Activated B cell treated with CpG ODN at 0.5 μM for 24 hours (primary cell): ENCODE data around the gene CCDC81. TPM values are rescaled to one million over a fixed set of nuclear protein-coding genes. Genes with fewer than 3 reads are reported as not detected.

ENCODE experiments used
- ATAC-seq: fragments of 200-7000 bp; cut with Tn5 transposase; one replicate; pipeline ENCODE4 v1.10.0; 2021; ENCODE audit warnings: low read depth, mild to moderate bottlenecking, moderate library complexity
- CTCF ChIA-PET: fragments of 350-600 bp; sonication (Branson Sonifier 250); formaldehyde crosslinking; loops from one replicate; lab custom pipeline; 2021; ENCODE audit warnings: antibody characterized with exemption; lab: Charles Lee
- POLR2A ChIA-PET: fragments of 350-600 bp; sonication (Branson Sonifier 250); formaldehyde crosslinking; loops from one replicate; lab custom pipeline; 2021; ENCODE audit warnings: antibody characterized with exemption; lab: Charles Lee
- DNase-seq: peaks from one replicate; pipeline ENCODE4 v3.0.0; 2022
- H3K27ac Mint-ChIP-seq: one replicate; pipeline ENCODE4 v1.8.0; 2020; ENCODE audit warnings: mixed read lengths
- H3K27me3 Mint-ChIP-seq: one replicate; pipeline ENCODE4 v1.8.0; 2021; ENCODE audit warnings: mixed read lengths
- H3K36me3 Mint-ChIP-seq: one replicate; pipeline ENCODE4 v1.8.0; 2021; ENCODE audit warnings: low read depth, mixed read lengths
- H3K4me1 Mint-ChIP-seq: one replicate; pipeline ENCODE4 v1.8.0; 2021; ENCODE audit warnings: mixed read lengths
- H3K4me3 Mint-ChIP-seq: one replicate; pipeline ENCODE4 v1.8.0; 2020; ENCODE audit warnings: mild to moderate bottlenecking, mixed read lengths
- H3K9me3 Mint-ChIP-seq: one replicate; pipeline ENCODE4 v1.8.0; 2020; ENCODE audit warnings: mixed read lengths
- intact Hi-C: fragments of 100-400 bp; cut with micrococcal nuclease; formaldehyde crosslinking; loops from one replicate; pipeline ENCODE4 v1.15.1; 2024
- total RNA-seq: library from RNA; stranded (reverse); gene quantifications from 2 replicates; pipeline ENCODE4 v1.2.3, GENCODE V29; 2022
- TF ChIP-seq, protein P1 (sequence below): fragments of 200-600 bp; IDR thresholded peaks from one replicate; pipeline ENCODE4 v1.8.0; 2022; ENCODE audit warnings: antibody characterized with exemption, mild to moderate bottlenecking

CCDC81 gene
- total RNA-seq, 1 donor from 2014 or later, result 0.82 TPM

DNA sequence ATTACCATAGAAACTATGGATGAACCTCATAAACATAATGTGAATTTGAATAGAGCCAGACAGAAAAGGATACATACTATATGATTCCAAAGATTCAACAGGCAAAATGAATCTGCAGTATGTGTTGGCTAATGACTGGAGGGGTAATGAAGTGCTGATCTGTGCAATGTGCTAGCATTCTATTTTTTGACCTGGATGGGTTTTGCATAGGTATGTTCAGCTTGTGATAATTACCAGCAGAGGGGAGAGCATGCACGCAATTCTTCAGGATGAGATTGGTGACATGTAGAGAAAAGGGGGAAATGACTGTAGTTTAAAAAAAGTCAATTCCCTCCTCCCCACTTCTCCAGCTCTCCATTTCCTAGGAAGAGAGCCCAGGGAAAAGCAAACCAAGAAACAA is 618 bp upstream of the CCDC81 start:
- Mint-ChIP-seq H3K9me3 (peaks cover 2% of the 10 kb centered on the region), H3K36me3 (no peaks in the 10 kb centered on the region), H3K4me1 (no peaks in the 10 kb centered on the region), H3K4me3 (no peak overlapping the region), H3K27ac (no peak overlapping the region), H3K27me3 (peaks cover 9% of the 10 kb centered on the region)
- DNase-seq (no peak), ATAC-seq (no peak)
- intact Hi-C loops, result no loop called here
- POLR2A ChIA-PET, result no interaction called here
- CTCF ChIA-PET, result no interaction called here
- TF ChIP-seq, protein P1, sequence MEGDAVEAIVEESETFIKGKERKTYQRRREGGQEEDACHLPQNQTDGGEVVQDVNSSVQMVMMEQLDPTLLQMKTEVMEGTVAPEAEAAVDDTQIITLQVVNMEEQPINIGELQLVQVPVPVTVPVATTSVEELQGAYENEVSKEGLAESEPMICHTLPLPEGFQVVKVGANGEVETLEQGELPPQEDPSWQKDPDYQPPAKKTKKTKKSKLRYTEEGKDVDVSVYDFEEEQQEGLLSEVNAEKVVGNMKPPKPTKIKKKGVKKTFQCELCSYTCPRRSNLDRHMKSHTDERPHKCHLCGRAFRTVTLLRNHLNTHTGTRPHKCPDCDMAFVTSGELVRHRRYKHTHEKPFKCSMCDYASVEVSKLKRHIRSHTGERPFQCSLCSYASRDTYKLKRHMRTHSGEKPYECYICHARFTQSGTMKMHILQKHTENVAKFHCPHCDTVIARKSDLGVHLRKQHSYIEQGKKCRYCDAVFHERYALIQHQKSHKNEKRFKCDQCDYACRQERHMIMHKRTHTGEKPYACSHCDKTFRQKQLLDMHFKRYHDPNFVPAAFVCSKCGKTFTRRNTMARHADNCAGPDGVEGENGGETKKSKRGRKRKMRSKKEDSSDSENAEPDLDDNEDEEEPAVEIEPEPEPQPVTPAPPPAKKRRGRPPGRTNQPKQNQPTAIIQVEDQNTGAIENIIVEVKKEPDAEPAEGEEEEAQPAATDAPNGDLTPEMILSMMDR, result no peak

DNA sequence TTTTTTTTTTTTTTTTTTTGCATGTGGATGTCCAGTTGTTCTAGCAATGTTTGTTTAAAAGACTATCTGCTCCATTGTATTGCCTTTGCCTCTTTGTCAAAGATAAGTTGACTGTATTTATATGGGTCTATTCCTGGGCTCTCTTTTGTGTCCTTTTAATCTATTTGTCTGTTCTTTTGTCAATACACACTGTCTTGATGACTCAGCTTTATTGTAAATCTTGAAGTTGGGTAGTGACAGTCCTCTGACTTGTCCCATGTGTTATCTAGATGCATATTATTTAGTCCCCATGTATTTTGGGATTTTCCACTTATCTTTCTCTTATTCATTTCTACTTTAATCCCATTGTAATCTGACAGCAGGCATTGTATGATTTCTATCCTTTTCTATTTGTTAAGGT is 3.3 kb downstream of the CCDC81 start:
- CTCF ChIA-PET, result no interaction called here
- TF ChIP-seq, protein P1, result no peak
- H3K27ac Mint-ChIP-seq, result no peak overlapping the region
- H3K4me1 Mint-ChIP-seq, result no peaks in the 10 kb centered on the region
- H3K9me3 Mint-ChIP-seq, result peaks cover 2% of the 10 kb centered on the region
- ATAC-seq (no peak), DNase-seq (no peak)
- intact Hi-C loops, result no loop called here
- H3K4me3 Mint-ChIP-seq, result no peak overlapping the region
- H3K36me3 Mint-ChIP-seq, result no peaks in the 10 kb centered on the region
- peaks cover 9% of the 10 kb centered on the region for H3K27me3 Mint-ChIP-seq
- POLR2A ChIA-PET, result no interaction called here

DNA sequence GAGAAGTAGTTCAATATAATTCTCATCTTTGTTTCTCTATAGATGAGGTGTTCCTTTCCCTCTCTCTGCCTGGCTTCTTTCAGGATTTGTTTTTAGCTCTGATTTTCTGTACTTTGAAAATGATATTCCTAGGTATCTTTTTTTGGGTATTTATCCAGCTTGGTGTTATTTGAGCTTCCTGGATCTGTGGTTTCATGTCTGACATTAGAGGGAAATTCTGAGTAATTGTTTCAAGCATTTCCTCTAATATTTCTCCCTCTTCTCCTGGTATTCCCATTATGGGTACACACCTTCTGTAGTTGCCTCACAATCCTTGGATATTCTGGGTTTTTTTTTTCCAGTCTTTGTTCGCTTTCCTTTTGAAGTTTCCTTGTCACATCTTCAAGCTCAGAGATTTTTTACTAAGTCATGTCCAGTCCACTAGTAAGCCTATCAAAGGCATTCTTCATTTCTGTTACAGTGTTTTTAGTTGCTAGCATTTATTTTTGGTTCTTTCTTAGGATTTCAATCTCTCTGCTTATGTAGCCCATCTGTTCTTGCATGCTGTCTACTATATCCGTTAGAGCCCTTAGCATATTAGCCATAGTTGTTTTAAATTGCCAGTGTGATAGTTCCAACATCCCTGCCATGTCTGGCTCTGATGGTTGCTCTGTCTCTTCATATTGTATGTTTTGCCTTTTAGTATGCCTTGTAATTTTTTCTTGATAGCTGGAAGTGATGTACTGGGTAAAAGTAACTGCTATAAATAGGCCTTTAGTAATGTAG is 5.8 kb downstream of the CCDC81 start:
- Mint-ChIP-seq H3K36me3 (no peaks in the 10 kb centered on the region), H3K9me3 (peaks cover 2% of the 10 kb centered on the region), H3K4me3 (no peak overlapping the region), H3K27me3 (peaks cover 2% of the 10 kb centered on the region), H3K27ac (no peak overlapping the region), H3K4me1 (no peaks in the 10 kb centered on the region)
- TF ChIP-seq, protein P1, result no peak
- intact Hi-C loops, result no loop called here
- DNase-seq (no peak), ATAC-seq (no peak)
- ChIA-PET CTCF (no interaction called here), POLR2A (no interaction called here)

DNA sequence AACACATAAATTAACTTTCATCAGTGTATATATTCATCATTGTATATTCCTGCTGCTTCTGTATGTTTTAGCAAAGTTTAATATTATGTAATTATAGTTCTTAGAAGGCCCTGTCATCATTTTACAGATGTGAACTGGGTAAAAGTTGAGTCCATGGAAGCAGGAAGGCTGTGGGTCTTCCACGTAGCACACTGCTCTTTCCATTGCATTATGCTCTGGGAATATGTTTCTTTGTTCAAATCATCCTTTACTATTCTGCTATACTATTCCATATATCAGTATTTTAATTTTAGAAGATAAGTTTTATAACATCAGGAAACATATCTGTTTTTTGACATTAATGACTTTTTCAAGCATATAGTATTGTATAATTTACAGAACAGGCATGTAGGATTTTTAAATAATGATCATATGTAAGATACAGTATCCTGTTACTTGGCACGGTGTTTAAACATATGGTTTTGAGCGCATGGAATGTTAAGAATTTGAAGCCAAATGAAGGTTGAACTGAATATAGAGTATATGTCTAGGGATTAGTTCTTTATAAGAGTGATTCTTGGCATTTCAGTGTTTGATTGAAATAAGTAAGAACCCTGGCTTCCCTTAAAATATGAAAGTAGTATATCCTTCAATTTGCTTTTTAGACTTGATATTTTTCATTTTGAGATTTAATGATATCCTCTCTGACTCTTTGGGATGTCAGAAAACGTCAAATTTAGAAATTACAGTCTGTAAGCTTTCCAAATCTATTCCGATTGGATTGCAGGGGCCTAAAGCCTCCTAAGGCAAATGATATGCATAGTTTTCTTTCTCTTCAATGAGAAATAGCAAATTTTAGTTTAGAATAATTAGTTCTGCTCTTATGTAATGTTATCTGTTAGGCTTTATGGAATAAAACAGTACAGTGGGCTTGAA is 8.6 kb downstream of the CCDC81 start:
- TF ChIP-seq, protein P1, result no peak
- Mint-ChIP-seq H3K4me3 (no peak overlapping the region), H3K36me3 (no peaks in the 10 kb centered on the region), H3K4me1 (no peaks in the 10 kb centered on the region), H3K9me3 (no peaks in the 10 kb centered on the region), H3K27ac (no peak overlapping the region), H3K27me3 (peaks cover under 1% of the 10 kb centered on the region)
- DNase-seq, result no peak
- no peak for ATAC-seq
- intact Hi-C loops, result no loop called here
- CTCF ChIA-PET, result no interaction called here
- POLR2A ChIA-PET, result no interaction called here

DNA sequence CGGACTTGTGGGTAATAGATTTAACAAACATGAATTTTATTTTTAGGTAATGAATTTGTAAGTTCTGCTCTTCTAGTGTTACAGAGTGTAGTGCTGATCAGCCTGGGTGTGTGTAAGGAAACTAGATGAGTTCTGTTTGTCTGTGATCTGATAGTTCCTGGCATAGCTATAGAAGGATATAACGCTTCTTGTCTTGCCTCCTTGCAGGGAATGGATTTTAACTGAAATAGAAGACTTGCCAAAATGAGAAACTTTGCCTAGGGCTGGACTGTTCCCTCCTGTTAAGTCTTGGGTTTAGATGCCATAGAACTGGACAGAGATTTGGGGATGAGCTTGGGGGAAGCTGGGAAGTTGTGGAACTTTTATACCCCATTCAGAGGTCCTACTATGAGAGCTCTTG is 11.6 kb downstream of the CCDC81 start:
- H3K4me1 Mint-ChIP-seq, result no peaks in the 10 kb centered on the region
- POLR2A ChIA-PET, result no interaction called here
- intact Hi-C loops, result no loop called here

More for the DNA sequence above, 11.6 kb downstream of the CCDC81 start:
- H3K9me3 Mint-ChIP-seq, result no peaks in the 10 kb centered on the region
- no peak overlapping the region for H3K4me3 Mint-ChIP-seq
- ATAC-seq, result no peak
- no peaks in the 10 kb centered on the region for H3K27me3 Mint-ChIP-seq
- CTCF ChIA-PET, result no interaction called here
- no peak overlapping the region for H3K27ac Mint-ChIP-seq
- TF ChIP-seq, protein P1, result no peak
- H3K36me3 Mint-ChIP-seq, result no peaks in the 10 kb centered on the region
- no peak for DNase-seq
